Stimulated activated CD8-positive, alpha-beta memory T cell treated with anti-CD3 and anti-CD28 coated beads, Interleukin-12 subunit alpha, Interleukin-12 subunit beta, amount 100 ng/mL, for 24 hours (primary cell): Measurements from ENCODE around the gene FCHO1.
"Not testable (repeated sequence)": the region's sequence is repeated elsewhere in the genome, so short reads cannot be mapped to it uniquely, and the experiment has no call there.

Experiments
- DNase-seq: peaks from one replicate; pipeline ENCODE4 v3.0.0-alpha.2; 2020; ENCODE audit errors: extremely low read depth

The FCHO1 gene

GRCh38 chr19:17794412-17794730, 43.1 kb downstream of the FCHO1 start:
- no peak for DNase-seq

- DNase-seq: no peak
Measured at GRCh38 chr19:17794731-17795494, 43.6 kb downstream of the FCHO1 start, which contains the start of gene B3GNT3. TSS of gene B3GNT3 (plus strand) at chr19:17795138. CDS start at chr19:17807808, 12,670 bp downstream.

- no peak for DNase-seq
Measured at GRCh38 chr19:17795495-17795856, 44.2 kb downstream of the FCHO1 start.

GRCh38 chr19:17796013-17796837, 44.9 kb downstream of the FCHO1 start:
- no peak for DNase-seq

- no peak for DNase-seq
Measured at GRCh38 chr19:17796838-17797423, 45.7 kb downstream of the FCHO1 start.

GRCh38 chr19:17797424-17798201, 46.3 kb downstream of the FCHO1 start:
- DNase-seq: no peak

GRCh38 chr19:17798599-17798998, 47.3 kb downstream of the FCHO1 start:
- DNase-seq: not testable (repeated sequence)

GRCh38 chr19:17802137-17802858, 51.0 kb downstream of the FCHO1 start:
- DNase-seq: no peak

GRCh38 chr19:17803264-17803896, 52.1 kb downstream of the FCHO1 start:
- no peak for DNase-seq

GRCh38 chr19:17805427-17805826, 54.1 kb downstream of the FCHO1 start:
- DNase-seq: no peak

GRCh38 chr19:17806945-17807344, 55.7 kb downstream of the FCHO1 start:
- DNase-seq: no peak

GRCh38 chr19:17807731-17808316, 56.5 kb downstream of the FCHO1 start:
- DNase-seq: no peak

- no peak for DNase-seq
Measured at GRCh38 chr19:17811103-17811502, 59.8 kb downstream of the FCHO1 start.

- DNase-seq: no peak
Measured at GRCh38 chr19:17811681-17812080, 60.4 kb downstream of the FCHO1 start.

- DNase-seq: no peak
Measured at GRCh38 chr19:17812099-17812498, 60.8 kb downstream of the FCHO1 start.

- no peak for DNase-seq
Measured at GRCh38 chr19:17817668-17818363, 66.5 kb downstream of the FCHO1 start.

- DNase-seq: no peak
Measured at GRCh38 chr19:17821190-17821589, 69.9 kb downstream of the FCHO1 start, which contains the start of gene INSL3. TSS of gene INSL3 (minus strand) at chr19:17821519. CDS start at chr19:17821506, 13 bp downstream.

- no peak for DNase-seq
Measured at GRCh38 chr19:17824339-17824738, 73.1 kb downstream of the FCHO1 start.

- DNase-seq: no peak
Measured at GRCh38 chr19:17826508-17827056, 75.3 kb downstream of the FCHO1 start.
